ENCODE measurements around the gene ATR.
"Not testable (repeated sequence)": the region's sequence is repeated elsewhere in the genome, so short reads cannot be mapped to it uniquely, and the experiment has no call there.

The ATR gene

DNA sequence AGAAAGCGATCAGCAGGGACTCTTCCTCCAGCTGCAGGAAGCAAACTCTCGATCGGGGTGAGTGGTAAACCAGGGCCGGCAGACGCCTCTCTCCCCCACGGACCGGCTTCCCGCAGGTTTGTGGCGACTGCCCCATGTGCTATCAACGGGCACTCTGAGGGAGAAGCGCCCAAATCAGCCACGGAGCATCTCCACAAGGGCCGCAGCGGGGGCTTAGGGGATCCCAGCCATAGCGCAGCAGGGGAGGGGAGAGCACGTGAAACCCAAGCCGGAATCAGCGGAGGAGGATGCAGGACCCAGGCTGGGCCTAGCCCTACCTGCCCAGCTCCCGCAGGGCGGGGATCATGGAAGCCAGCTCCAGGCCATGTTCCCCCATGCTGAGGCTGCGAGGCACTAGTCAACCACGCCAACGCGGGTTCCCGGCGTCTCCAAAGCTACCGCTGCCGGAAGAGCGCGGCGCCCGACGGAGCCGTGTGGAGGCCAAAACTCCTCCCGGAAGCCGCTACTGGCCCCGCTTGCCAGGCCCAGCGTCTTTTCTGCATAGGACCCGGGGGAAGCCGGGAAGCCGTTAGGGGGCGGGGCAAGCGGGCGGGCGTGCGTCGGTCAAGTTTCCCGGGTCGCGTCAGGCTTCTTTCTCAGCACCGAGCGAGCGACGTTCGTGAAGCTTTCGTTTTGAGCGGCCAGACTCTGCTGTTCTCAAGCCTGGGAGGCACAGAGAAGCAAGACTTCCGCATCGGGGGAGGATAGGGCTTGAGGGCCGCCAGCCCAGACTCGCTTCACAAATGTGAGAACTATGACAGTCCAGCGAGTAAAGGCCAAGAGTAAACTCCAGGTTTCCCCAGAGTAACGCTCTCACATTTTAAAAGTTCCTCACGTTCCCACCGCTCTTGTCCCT, at the start of gene ATR:
ATR (minus strand) TSS at position 405 of the 895 bp plus-strand sequence; CDS start at position 376, 29 bp downstream.
- peak; percentile 95 for DNase-seq

DNA sequence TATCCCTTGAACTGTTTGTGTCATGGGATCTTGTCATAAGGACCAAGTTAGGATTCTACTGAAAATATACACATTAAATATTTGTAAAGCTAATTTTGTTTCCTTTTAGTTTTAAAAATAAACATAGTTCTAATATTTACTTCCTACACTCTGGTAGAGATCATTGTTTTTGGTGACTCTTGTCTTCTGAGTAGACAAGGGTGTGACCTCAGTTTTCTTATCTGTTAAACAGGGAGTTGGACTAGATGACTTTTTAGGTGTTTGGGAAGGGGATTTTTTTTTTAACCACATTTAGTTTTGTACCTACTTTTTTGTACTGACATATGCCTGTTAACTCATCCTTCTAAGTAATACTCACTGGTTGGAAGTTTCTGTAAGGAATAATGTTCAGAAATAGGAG, 48.4 kb upstream of the ATR start:
- no peak for DNase-seq

DNA sequence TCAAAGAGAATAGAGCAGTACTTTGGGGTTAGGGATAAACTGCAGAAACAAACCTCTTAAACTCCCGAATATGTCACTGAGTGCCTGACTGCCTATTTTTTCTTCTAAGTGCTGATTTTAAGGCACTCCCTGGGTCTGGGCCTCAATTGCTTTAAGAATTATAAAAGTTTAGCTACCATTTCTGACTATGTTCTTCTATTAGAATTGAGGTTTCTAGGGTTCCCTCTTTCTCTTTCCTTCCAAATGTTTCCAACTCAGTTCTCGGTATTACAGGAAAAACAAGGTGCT, 46.6 kb upstream of the ATR start:
- DNase-seq: no peak

DNA sequence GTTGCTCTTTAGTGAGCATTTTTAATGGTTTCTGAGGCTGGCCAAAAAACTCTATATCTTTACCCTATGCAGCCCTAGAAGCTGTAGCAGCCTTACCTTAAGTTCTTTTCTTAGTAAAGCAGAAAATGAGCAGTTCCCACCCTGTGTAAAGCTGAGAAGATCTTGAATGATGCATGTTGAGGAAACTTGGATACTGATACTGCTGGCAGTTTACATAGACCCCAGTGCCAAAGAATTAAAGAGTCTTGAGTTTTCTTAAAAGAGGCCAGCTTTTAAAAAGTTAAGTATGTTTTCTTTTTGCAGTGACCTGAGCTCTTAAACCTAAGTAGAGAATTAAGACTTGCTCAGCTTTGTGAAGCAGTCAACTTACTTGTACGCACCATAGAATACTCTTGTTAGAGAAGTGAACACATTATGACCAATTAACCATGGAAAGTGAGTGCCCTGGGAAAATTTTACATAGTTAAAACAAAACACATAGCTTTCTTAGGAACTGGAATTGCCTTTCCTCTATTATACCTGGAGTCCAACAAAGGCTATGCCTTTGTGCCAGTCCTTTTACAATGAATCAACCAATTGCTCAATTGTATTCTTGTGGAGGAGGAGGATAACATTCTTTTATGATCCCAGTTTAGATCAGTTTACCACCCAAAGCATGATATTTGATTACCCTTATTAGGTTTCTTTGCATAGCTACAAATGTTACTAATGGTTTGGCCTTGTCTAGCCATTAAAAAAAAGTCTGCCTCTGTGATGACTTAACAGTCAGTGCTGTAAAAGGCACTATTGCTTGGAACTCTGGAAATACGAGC, 46.0 kb upstream of the ATR start:
- no peak for DNase-seq

DNA sequence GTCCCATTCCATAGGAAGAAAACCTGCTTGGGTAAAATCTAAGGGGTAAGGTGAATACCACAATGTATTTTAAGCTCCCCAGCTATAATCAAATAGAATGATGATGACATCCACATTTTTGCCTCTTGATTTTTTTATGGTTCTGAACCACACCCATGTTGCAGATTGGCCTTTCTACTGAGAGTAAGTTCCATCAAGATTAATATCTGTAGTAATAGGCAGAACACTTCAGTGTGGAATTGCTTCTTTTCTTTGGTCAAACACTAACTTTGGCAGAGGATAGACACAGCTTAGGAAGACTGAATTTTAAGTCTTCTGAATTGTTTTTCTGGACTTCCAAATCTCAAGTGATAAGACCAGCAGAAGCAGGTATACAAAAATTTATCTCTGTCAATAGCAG, 44.7 kb upstream of the ATR start:
- no peak for DNase-seq

DNA sequence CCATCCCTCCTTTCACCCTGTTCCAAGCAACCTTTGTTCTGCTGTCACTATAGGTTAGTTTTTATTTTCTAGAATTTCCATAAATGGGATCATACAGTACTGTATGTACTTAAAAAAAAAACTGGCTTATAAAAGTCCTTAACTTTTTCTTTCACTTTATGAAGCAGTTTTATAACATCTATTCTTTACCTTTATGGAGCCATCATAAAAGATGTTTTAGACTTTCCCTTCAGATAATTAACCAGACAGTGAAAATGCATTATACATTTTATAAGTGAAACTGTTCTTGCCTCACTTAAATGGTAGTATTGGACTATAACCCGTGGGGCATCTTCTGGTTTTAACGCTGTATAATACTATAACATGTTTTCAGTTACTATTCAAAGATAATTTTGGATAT, 43.9 kb upstream of the ATR start:
- DNase-seq: no peak

DNA sequence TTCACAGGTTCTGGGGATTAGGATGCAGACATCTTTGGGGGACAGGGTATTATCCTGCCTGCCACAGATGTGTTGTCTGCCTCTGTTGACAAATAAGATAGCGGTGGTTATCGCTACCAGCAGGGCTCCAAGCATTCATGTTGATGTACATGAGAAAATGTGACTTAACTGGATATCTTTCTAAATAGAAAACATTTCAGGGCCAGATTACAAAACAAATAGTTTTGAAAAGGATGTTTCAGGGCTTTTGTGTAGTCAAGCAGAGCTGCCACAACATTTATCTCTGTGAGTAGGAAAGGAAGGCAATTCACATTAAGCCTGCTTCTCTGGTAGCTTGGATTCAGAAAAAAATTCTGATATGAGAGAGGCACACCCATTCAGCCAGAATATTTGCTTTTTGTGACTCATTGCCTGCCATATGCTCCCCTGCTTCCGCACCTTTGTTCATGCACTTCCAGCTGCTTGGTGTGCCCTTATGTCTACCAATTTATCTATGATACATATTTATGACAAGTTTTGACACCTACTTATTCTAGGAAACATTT, 40.5 kb upstream of the ATR start:
- no peak for DNase-seq

DNA sequence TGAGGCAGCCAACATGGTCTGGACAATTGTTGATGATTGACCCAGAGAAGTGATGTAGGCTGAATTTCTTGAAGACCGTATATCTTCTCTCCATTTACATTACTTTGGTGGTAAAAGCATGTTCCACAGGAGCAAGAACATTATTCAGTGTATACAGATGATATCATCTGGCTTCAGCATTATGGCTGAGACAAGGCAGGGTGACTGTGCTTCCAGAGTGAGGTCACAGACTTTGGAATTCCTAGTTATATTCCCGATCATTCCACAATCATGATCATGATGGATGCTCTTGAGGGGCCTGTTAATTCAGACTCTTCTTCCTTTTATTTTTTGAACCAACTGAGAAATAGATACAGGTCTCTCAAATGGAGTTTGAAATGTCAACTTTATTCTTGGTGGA, 36.6 kb upstream of the ATR start:
- DNase-seq: no peak

DNA sequence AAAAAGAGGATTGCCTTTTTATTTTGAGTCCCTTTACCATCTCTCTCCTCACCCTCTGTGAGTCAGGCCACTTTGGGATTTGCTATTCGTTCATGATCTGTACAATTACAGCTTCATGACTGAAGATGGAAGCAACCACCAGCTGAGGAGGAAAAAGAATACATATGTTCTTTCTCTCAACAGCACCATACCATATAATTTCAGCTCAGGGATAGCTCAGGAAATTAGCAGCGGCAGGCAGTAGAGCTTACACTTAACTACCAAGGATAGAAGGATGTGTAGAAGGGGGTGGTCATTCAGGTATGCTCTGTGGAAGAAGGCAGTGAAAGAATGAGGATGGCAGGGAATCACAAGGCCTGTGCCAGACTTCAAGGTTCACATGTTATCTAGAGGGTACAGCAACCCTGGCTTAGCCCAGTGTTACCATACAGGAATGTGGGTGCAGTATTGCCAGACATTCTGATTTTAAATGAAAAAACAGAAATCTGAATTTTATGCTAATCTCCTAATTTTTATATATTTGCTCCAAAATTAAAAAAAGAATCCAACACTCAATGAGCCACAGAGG, 35.6 kb upstream of the ATR start:
- no peak for DNase-seq

DNA sequence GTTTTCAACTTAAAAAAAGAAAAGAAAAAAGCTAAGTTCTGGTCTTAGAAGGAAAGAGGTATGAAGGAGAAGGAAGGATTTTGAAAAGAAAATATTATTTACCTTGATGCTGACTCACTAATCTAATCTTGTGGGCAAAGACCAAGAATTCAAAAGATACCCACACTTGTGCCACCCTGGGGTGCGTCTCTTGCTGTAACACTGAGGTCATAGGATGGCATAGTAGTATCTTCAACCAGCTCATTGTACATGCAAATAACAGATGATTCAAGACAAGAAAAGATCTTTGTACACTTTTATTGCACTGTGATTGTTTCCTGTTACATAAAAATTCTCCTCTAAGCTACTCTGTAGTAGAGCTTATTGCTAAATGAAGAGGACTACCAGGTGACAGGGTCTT, 35.0 kb upstream of the ATR start:
- no peak for DNase-seq

DNA sequence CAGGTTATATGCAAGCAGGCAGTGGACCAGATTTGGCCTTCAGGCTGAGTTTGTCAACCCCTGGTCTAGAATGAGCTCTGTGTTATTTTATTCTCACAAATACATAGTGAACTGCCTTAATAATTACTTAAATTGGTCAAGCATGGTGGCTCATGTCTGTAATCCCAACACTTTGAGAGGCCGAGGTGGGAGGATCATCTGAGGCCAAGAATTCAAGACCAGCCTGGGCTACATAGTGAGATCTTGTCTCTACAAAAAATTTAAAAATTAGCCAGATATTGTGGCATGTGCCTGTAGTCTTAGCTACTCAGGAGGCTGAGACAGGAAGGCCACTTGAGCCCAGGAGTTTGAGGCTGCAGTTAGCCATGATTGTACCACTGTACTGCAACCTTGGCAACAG, 32.7 kb upstream of the ATR start:
- DNase-seq: no peak

DNA sequence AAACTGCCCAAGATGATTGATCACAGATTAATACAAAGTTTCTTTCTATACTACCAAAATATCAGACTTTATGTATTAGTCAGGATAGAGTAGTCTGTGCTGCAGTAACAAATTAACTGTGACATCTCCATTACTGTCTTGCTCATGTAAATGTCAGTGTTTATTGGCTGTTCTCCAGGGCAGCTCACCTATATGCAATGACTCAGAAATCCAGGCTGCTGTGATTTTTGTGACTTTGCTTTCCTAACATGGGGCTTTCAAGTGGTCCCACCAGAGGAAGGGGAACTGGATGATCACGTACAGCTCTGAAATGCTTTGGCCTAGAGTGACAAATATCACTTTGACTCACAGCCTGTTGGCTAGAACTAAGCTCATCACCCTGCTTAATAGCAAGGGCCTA, 30.6 kb upstream of the ATR start:
- no peak for DNase-seq

DNA sequence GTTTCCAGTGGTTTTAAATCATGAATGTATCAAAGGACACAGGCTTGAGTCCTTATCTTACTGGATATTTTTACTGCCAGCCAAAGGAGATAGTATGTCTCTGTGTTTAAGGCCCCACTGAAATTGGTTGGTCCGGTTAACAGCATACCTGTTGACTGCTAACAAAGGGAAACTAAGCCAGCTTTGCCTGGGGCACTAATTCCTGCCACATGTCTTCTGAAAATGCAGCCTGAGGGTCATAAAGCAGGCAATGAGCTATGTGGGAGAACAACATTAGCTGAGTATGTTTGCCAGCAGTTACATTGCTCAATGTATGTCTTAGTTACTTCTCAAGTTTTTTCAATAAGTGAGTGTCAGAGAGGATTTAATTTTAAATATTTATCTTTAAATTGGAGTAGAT, 30.1 kb upstream of the ATR start:
- DNase-seq: no peak

DNA sequence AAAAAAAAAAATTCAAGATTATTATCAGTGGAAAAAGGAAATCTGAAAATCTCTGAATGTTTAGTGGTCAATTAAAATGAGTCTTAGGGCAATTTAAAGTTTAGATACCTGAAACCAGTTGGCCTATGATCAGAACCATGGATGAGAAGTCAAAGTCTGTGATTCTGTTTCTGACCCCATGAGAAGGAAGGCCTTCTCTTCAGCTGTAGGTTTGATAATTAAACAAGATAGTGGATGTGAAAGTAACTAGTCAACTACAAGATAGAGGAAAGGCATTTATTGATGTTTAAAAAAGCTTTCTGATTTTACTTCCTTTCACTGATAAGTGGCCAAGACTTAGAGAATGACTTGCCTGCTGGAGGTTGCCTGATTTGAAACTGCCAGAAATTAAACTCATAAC, 26.4 kb upstream of the ATR start:
- DNase-seq: no peak

DNA sequence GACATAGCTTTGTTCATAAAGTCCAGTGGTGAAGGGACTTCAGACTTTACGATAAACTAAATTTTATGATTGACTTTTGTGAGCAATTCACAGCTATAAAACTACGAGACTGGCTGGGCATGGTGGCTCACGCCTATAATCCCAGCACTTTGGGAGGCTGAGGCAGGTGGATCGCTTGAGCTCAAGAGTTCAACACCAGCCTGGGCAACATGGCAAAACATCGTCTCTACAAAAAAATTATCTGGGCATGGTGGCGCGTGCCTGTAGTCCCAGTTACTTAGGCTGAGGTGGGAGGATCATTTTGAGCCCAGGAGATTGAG, 24.8 kb upstream of the ATR start:
- not testable (repeated sequence) for DNase-seq

DNA sequence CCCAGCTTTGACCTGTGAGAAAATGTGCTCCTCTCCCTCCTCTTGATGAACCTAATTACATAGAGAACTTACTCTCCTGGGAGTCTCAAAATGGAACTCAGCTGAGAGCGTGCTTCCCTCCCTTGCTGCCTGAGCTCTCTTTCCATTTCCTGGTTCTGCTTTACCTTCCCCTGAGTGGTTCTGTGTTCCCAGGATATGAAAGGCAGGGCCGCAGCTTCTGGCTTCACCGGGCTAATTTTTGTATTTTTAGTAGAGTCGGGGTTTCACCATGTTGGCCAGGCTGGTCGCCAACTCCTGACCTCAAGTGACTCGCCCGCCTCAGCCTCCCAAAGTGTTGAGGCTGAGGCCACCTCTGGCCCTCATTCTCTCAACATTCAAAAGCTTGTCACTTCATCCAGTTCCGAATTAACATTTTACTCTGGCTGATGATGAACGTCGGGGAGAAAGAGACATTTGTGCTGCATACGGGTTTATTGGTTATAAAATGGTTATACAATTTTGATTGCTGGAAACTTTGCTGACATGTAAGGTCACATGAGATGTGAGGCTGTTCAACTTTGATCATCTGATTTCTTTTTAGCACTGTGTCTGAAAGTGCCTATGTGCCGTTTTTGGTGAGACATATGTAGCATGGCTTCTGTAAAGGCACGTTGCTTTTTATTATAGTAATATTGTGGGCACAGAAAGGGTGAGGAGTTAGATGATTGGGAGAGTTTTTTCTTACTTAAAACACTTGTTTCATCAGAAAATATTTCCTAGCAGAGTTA, 24.3 kb upstream of the ATR start:
- no peak for DNase-seq

DNA sequence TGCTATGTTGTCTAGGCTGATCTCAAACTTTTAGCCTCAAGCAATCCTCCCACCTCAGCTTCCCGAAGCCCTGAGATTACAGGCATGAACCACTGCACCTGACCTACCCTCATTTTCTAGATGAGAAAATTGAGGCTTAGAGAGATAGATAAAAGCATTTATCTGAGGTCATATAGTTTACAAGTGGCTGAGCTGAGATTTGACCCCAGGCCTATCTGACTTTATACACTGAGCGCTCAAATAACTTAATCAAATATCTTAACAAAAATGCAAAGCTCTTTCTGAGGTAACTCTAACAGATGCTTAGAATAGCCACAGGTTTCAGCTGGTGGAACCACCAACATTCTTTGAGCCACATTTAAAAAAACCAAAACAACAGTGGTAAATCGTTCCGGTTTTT, 23.2 kb upstream of the ATR start:
- no peak for DNase-seq

DNA sequence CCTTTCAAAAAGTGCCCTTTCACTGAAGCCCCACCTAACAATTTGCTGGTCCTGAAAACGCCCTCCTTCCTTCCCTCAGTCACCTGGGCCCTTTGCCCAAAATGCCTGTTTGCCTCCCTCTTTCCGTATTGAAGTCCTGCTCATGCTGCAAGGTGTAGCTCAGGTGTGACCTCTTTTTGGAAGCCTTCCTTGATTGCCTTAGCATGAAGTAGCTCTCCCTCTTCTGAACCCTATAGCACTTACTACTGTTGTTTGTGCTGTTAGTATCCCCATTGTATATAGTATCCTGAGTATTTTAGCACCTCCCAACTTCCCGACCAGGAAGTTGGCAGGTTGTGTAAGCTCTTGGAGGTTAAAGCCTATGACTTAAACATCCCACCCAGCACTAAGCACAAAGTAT, 19.4 kb upstream of the ATR start:
- DNase-seq: no peak

DNA sequence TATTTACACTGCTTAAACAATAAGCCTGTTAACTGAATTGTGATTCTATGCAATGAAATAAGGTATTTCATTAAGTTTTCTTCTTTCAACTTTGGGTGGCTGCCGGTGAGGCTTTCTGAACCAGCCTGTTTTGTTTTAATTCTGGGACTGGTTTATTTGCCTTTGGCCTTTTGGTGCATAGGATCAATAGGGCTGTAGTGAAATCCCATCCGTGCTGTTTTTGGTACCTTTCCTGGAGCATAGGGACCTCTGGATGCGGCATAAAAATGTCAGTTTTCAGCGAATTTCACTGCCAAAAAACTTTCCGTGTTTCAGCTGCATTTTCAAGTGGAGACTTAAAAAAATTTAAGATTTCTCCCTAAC, 18.2 kb upstream of the ATR start:
- DNase-seq: no peak

DNA sequence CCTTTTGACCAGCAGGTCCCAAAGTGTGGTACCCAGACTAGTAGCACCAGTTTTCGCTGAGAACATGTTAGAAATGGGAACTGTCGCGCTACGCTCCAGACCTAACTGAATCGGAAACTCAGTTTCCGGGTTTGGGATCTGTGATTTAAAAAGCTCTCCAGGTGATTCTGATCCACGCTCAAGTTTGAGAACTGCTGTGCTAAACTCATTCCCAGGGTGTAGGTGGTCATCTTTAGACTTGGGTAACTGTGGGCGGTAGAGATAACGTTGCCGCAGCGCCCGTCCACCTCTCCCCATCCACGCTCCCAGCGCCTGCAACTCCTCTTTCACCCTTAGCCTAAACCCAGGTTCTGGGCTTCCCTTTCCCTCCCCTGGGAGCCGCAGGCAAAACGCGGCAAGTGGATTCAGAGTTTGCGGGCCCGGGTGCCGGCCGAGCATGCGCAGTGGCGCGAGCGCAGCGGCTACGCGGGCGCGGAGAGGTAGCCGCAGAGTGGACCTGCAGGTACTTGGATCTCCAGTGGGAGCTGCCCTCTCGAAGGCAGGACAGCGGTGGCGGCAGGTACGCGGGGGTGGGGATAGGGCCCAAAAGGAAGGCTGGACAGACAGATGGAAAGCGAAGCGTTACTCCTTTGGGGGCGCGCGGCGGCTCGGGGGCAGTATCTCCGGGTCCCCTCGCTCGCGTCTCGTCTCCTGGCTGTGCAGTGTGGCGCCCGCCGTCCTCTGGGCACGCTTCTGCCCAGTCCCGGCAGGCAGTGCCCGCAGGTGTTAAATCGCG, 17.6 kb upstream of the ATR start, which contains the start of gene PLS1:
PLS1 (plus strand) TSS at position 443 of the 775 bp plus-strand sequence. CDS start 67,845 bp downstream, outside the sequence.
- DNase-seq: peak; percentile 82

DNA sequence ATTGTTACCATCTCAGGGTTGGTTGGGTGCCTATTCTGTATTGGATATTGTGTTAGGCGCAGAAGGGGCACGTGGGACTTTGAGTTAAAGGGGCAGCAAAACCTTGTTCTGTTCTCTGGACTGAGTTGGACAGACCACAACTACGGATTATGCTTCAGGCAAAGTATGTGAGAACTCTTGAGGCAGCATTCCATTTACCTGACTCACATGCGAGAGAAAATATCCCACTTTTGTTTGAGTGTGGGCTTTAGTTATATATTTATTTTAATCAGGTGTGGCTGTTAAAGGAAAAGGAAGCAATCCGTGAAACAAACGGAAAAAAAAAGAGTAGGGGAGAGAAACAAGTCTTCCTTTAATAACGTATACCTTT, 17.0 kb upstream of the ATR start:
- no peak for DNase-seq

DNA sequence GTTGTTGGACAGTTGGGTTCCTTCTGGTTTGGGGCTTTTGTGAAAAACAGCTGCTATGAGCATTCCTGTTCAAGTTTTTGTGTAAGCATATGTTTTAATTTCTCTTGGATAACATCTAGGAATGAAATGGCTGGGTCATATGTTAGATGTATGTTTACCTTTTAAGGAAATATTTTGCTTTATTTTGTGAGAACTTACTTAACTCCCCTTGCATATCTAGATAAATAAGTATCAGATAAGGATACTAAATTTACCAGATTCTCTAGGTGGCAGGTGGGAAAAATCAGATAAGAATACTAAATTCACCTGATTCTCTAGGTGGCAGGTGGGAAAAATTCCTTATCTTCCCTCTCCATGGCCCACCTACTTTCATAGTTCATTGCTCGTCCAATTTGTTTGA, 16.6 kb upstream of the ATR start:
- DNase-seq: no peak

Measured in CD4-positive, alpha-beta T cell treated with Interferon gamma for 1 hour (primary cell).